Lower lobe of right lung (tissue), 2 donors: Measurements from ENCODE around the gene STPG2. TPM values are rescaled to one million over a fixed set of nuclear protein-coding genes. Genes with fewer than 3 reads are reported as not detected.

Experiments
- ATAC-seq, 2 donors: fragments of 200-7000 bp; cut with Tn5 transposase; one replicate each; pipeline ENCODE4 v1.9.1; 2020 to 2022; ENCODE audit warnings: mild to moderate bottlenecking in 2 of 2, moderate library complexity in 2 of 2
- DNase-seq: peaks from one replicate; pipeline ENCODE4 v3.0.0-alpha.2; 2020
- H3K27ac ChIP-seq: fragments of 200-600 bp; one replicate; pipeline ENCODE4 v1.8.0; 2022
- H3K27me3 ChIP-seq: fragments of 200-600 bp; one replicate; pipeline ENCODE4 v1.8.0; 2022; ENCODE audit warnings: low read depth
- H3K36me3 ChIP-seq: fragments of 200-600 bp; one replicate; pipeline ENCODE4 v1.8.0; 2022; ENCODE audit warnings: mild to moderate bottlenecking
- H3K4me1 ChIP-seq: fragments of 200-600 bp; one replicate; pipeline ENCODE4 v1.8.0; 2022
- H3K4me3 ChIP-seq: fragments of 200-600 bp; one replicate; pipeline ENCODE4 v1.8.0; 2022; ENCODE audit warnings: mild to moderate bottlenecking
- H3K9me3 ChIP-seq: fragments of 200-600 bp; one replicate; pipeline ENCODE4 v1.8.0; 2022
- intact Hi-C: fragments of 100-400 bp; cut with DNase I; formaldehyde crosslinking; loops from one replicate; pipeline ENCODE4 v1.11.0; 2022
- total RNA-seq: library from RNA; stranded (reverse); fragmentation: NEBNext Ultra II Directional; extraction: Animal tissue kit (Norgen Biotek cat#: 25700); gene quantifications from one replicate; pipeline ENCODE4 v1.2.1, GENCODE V29; 2021
- TF ChIP-seq, protein P1 (sequence below): fragments of 200-600 bp; IDR thresholded peaks from one replicate; pipeline ENCODE4 v1.8.0; 2022; ENCODE audit warnings: antibody characterized with exemption, mild to moderate bottlenecking
- donor health status: DM: no; HTN: yes; CAD: no; lungs with severe emphysema.

STPG2 gene
- total RNA-seq, 1 donor from 2014 or later = 1.1 TPM

DNA sequence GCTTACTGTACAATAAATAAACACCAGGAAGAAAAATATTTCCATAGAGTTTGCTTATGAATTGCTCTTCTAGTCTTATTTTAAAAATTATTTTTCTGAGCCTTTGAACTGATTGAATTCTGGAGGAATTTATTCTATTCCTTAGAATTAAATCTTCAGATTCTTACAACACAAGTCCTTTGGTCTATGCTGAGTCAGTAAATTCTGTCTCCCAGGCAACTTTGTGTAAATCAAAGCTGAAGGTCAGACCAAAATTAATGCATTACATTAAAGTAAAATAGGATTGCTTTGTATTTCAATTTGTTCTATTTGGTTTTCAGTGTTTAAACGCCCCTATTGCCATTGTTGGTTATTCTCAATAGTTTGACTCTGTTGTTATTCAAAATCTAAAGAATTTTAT lies 26.8 kb upstream of the STPG2 start:
- Histone ChIP-seq H3K4me1 (no peaks in the 10 kb centered on the region), H3K4me3 (no peak overlapping the region), H3K36me3 (no peaks in the 10 kb centered on the region), H3K27ac (no peak overlapping the region), H3K9me3 (no peaks in the 10 kb centered on the region), H3K27me3 (no peaks in the 10 kb centered on the region)
- DNase-seq = no peak
- intact Hi-C loops = no loop called here
- TF ChIP-seq, protein P1, sequence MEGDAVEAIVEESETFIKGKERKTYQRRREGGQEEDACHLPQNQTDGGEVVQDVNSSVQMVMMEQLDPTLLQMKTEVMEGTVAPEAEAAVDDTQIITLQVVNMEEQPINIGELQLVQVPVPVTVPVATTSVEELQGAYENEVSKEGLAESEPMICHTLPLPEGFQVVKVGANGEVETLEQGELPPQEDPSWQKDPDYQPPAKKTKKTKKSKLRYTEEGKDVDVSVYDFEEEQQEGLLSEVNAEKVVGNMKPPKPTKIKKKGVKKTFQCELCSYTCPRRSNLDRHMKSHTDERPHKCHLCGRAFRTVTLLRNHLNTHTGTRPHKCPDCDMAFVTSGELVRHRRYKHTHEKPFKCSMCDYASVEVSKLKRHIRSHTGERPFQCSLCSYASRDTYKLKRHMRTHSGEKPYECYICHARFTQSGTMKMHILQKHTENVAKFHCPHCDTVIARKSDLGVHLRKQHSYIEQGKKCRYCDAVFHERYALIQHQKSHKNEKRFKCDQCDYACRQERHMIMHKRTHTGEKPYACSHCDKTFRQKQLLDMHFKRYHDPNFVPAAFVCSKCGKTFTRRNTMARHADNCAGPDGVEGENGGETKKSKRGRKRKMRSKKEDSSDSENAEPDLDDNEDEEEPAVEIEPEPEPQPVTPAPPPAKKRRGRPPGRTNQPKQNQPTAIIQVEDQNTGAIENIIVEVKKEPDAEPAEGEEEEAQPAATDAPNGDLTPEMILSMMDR = no peak
- ATAC-seq = no peak

DNA sequence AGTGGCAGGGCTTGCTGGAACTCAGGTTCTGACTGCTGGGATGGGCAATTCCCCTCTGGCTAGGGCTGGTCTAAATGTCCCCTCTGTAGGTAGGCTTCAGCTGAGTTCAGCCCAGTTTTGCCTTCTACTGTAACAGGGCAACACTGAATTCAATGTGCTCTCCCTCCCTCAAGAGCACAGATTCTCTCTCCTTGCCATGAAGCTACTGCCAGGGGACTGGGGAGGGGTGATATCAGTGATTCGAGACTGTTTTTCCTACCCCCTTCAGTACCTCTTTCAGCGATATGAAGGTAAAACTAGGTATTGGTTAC lies 23.4 kb upstream of the STPG2 start:
- Histone ChIP-seq H3K27me3 (no peaks in the 10 kb centered on the region), H3K4me3 (no peak overlapping the region), H3K4me1 (no peaks in the 10 kb centered on the region), H3K36me3 (no peaks in the 10 kb centered on the region), H3K27ac (no peak overlapping the region), H3K9me3 (no peaks in the 10 kb centered on the region)
- intact Hi-C loops = no loop called here
- no peak for ATAC-seq
- DNase-seq = no peak
- TF ChIP-seq, protein P1 = no peak

DNA sequence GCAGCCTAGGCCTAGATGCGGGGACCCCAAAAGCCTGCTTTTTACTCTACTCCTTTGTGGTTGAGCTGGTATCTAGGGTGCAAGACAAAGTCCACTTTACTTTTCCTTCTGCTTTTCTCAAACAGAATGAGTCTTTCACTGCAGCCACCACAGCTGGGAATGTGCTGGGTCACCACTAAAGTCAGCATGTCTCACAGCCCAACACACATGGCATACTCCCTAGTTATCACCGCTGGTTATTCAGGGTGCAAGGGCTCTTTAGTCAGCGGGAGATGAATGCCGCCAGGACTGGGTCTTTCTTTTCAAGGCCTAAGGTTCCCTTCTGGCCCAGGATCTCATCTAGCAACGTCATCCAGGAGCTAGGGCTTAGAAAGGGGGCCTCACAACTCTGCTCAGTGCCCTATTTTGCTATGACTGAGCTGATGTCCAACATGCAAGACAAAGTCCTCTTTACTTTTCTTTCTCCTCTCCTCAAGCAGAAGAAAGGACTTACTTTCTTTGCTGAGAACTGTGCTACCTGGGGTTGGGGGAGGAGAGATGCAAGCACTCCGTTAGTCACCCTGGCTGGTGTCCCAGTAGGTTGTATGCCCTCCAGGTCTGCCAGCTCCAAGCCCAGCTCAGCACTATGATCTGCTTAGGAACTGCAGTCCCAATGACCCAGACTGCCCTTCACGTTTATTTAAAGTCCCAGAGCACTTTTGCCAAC lies 22.9 kb upstream of the STPG2 start:
- TF ChIP-seq, protein P1 = no peak
- Histone ChIP-seq H3K27me3 (no peaks in the 10 kb centered on the region), H3K27ac (no peak overlapping the region), H3K9me3 (no peaks in the 10 kb centered on the region), H3K36me3 (no peaks in the 10 kb centered on the region), H3K4me3 (no peak overlapping the region), H3K4me1 (no peaks in the 10 kb centered on the region)
- peak; percentile 49 to 57 for ATAC-seq
- intact Hi-C loops = no loop called here
- no peak for DNase-seq

DNA sequence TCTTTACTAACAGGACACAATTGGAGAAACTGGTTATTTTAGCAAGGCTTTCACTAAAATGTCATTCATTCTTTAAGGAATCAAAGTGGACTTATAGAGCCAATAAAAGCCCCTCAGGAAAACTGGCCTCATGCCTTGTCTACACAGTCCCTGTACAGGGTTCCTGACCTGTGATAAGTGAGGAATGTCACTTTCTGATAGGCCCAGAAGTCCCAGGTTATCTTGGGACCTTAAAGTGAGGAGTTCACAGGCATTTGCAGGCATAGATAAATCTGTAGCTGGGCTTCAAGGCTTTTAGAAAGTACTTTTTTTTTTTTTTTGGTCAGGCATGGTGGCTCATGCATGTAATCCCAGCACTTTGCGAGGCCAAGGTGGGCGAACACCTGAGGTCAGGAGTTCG lies 19.4 kb upstream of the STPG2 start:
- H3K4me3 ChIP-seq = no peak overlapping the region
- no peaks in the 10 kb centered on the region for H3K27me3 ChIP-seq
- no peak overlapping the region for H3K27ac ChIP-seq
- H3K36me3 ChIP-seq = no peaks in the 10 kb centered on the region
- ATAC-seq (no peak), DNase-seq (no peak)
- intact Hi-C loops = no loop called here
- TF ChIP-seq, protein P1 = no peak
- no peaks in the 10 kb centered on the region for H3K9me3 ChIP-seq
- H3K4me1 ChIP-seq = no peaks in the 10 kb centered on the region

DNA sequence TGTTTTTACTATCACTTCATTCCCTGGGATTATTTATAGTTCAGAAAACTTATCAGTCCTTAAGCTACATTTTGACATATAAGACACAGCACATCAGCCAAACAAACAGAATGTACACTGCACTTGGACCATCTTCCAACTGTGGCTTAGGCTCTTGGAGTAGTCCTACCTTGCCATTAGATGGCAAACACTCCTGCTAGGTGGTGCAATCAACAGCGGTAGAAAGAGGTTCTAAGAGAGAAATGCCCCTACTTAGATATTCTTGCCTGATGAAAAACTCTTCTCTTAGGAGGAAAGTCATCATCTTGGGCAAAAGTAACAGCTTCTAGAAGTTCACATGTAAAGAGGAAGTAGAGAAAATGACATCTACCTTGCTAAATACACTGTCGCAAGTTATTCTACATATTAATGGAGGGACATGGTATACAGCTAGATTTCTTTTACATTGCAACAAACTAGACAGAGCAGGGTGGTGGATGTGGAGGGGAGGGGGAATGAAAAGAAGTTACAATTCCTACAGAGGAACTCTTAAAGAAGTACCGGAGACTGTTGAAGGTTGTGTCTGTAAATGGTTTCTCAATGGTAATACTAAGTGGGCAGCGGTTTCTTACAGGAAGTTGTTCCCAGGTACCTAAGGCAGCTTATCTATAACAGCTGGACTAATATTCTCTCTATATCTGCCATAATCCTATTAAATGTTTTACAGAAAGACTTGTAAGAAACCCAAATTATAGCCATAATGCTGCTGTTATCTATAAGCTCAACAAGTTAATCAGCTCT lies 8.1 kb upstream of the STPG2 start:
- DNase-seq (no peak), ATAC-seq (no peak)
- no peaks in the 10 kb centered on the region for H3K27me3 ChIP-seq
- H3K27ac ChIP-seq = no peak overlapping the region
- H3K9me3 ChIP-seq = no peaks in the 10 kb centered on the region
- H3K4me1 ChIP-seq = no peaks in the 10 kb centered on the region
- H3K4me3 ChIP-seq = no peak overlapping the region
- H3K36me3 ChIP-seq = no peaks in the 10 kb centered on the region
- TF ChIP-seq, protein P1 = no peak
- intact Hi-C loops = no loop called here
